Progenitor cell of endocrine pancreas (in vitro differentiated cells): Measurements from ENCODE around the gene TLCD5. TPM values are rescaled to one million over a fixed set of nuclear protein-coding genes. Genes with fewer than 3 reads are reported as not detected.

ENCODE experiments used
- DNase-seq: peaks from one replicate; pipeline ENCODE4 v3.0.0; 2021; ENCODE audit warnings: low spot score; ENCODE audit not compliant: unreplicated experiment
- H3K27ac Mint-ChIP-seq: 2 replicates; pipeline ENCODE4 v1.8.0; 2021; ENCODE audit warnings: mild to moderate bottlenecking, moderate library complexity, mixed read lengths
- H3K27me3 Mint-ChIP-seq: 2 replicates; pipeline ENCODE4 v1.8.0; 2021; ENCODE audit warnings: mixed read lengths
- H3K36me3 Mint-ChIP-seq: 2 replicates; pipeline ENCODE4 v1.8.0; 2022; ENCODE audit warnings: mixed read lengths; ENCODE audit not compliant: insufficient read depth
- H3K4me1 Mint-ChIP-seq: 2 replicates; pipeline ENCODE4 v1.8.0; 2021; ENCODE audit warnings: low read depth, mixed read lengths
- H3K4me3 Mint-ChIP-seq: 2 replicates; pipeline ENCODE4 v1.8.0; 2021; ENCODE audit warnings: low read depth, mild to moderate bottlenecking, moderate library complexity, mixed read lengths
- H3K9me3 Mint-ChIP-seq: 2 replicates; pipeline ENCODE4 v1.8.0; 2021; ENCODE audit warnings: low read depth, mixed read lengths
- CTCF ChIP-seq: fragments of 200-600 bp; sonication (generic); IDR thresholded peaks from one replicate; pipeline ENCODE4 v1.5.0; 2021; ENCODE audit warnings: antibody characterized with exemption, mild to moderate bottlenecking; ENCODE audit not compliant: unreplicated experiment
- total RNA-seq: library from RNA; stranded (reverse); gene quantifications from 2 replicates; pipeline ENCODE4 v1.2.1, GENCODE V29; 2021

Gene TLCD5
- total RNA-seq, 1 donor from 2014 or later = 9.3 TPM

GRCh38 chr11:120307476-120307875 is 17.6 kb upstream of the TLCD5 start:
- H3K4me1 Mint-ChIP-seq = no peaks in the 10 kb centered on the region
- H3K36me3 Mint-ChIP-seq = no peaks in the 10 kb centered on the region
- no peak overlapping the region for H3K4me3 Mint-ChIP-seq
- no peak for TF ChIP-seq CTCF
- DNase-seq = no peak
- H3K9me3 Mint-ChIP-seq = no peaks in the 10 kb centered on the region
- peaks cover 20% of the 10 kb centered on the region for H3K27me3 Mint-ChIP-seq
- no peak overlapping the region for H3K27ac Mint-ChIP-seq

GRCh38 chr11:120308081-120308480 is 17.0 kb upstream of the TLCD5 start:
- Mint-ChIP-seq H3K36me3 (no peaks in the 10 kb centered on the region), H3K27me3 (peaks cover 19% of the 10 kb centered on the region), H3K4me1 (no peaks in the 10 kb centered on the region), H3K9me3 (no peaks in the 10 kb centered on the region), H3K4me3 (no peak overlapping the region), H3K27ac (no peak overlapping the region)
- no peak for TF ChIP-seq CTCF
- DNase-seq = no peak

- DNase-seq = no peak
- TF ChIP-seq CTCF = no peak
- Mint-ChIP-seq H3K4me3 (no peak overlapping the region), H3K27ac (no peak overlapping the region), H3K36me3 (no peaks in the 10 kb centered on the region), H3K9me3 (no peaks in the 10 kb centered on the region), H3K4me1 (no peaks in the 10 kb centered on the region), H3K27me3 (peaks cover 13% of the 10 kb centered on the region)
Observed at GRCh38 chr11:120310870-120311269, 14.2 kb upstream of the TLCD5 start.

- Mint-ChIP-seq H3K36me3 (no peaks in the 10 kb centered on the region), H3K27ac (no peak overlapping the region), H3K9me3 (no peaks in the 10 kb centered on the region), H3K27me3 (peaks cover 21% of the 10 kb centered on the region), H3K4me3 (no peak overlapping the region), H3K4me1 (no peaks in the 10 kb centered on the region)
- no peak for TF ChIP-seq CTCF
- DNase-seq = no peak
Observed at GRCh38 chr11:120314861-120315260, 10.2 kb upstream of the TLCD5 start.

- Mint-ChIP-seq H3K4me3 (no peak overlapping the region), H3K27me3 (peaks cover 21% of the 10 kb centered on the region), H3K27ac (no peak overlapping the region), H3K36me3 (no peaks in the 10 kb centered on the region), H3K9me3 (no peaks in the 10 kb centered on the region), H3K4me1 (no peaks in the 10 kb centered on the region)
- TF ChIP-seq CTCF = no peak
- DNase-seq = no peak
Observed at GRCh38 chr11:120316880-120317688, 8.0 kb upstream of the TLCD5 start.
